ENCODE data around the gene ATP13A3.

Gene ATP13A3

DNA sequence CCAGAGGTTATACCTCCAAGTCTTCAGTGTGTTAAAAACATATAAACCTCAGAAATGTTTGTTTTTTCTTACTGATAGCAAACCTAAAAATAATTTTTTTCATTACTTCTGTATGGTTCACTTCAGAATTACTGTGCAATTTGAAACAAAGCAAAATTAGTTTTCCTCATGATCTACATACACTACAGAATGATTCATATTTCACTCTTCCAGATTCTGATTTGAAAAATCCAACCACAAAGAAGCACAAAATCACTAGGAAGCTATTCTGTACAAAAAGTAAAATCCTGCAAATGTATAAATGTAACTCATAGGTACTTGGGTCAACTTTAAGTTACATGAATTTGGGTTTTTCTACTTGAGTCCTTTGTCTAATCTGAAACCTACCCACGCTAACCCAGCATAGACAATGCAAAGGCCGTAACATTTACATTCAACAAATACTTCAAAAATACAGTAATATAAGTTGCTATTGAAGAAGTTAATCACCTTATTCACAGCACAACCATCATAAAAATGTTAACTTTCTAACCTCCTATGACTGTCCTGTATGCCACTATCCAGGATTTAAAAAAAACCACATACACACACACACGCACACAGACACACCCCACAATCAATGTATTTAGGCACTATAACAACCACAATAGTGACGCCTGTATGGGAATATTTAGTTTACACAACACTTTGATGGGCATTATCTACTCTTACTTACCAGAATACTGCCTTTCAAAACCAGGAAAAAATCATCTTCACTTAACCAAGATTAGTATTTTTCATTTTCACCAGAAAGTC, 11.5 kb downstream of the ATP13A3 start:
- no peak for DNase-seq (ENCODE audit: low read depth in 2 of 2)
- TF ChIP-seq, protein P1, sequence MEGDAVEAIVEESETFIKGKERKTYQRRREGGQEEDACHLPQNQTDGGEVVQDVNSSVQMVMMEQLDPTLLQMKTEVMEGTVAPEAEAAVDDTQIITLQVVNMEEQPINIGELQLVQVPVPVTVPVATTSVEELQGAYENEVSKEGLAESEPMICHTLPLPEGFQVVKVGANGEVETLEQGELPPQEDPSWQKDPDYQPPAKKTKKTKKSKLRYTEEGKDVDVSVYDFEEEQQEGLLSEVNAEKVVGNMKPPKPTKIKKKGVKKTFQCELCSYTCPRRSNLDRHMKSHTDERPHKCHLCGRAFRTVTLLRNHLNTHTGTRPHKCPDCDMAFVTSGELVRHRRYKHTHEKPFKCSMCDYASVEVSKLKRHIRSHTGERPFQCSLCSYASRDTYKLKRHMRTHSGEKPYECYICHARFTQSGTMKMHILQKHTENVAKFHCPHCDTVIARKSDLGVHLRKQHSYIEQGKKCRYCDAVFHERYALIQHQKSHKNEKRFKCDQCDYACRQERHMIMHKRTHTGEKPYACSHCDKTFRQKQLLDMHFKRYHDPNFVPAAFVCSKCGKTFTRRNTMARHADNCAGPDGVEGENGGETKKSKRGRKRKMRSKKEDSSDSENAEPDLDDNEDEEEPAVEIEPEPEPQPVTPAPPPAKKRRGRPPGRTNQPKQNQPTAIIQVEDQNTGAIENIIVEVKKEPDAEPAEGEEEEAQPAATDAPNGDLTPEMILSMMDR (IDR thresholded peaks at IDR 0.05; ENCODE audit: low read depth, low read length): no peak
- no peak overlapping the region for H3K4me3 ChIP-seq (replicated peaks in 1 of 2; ENCODE audit: low read depth in 2 of 2, low read length in 2 of 2)

DNA sequence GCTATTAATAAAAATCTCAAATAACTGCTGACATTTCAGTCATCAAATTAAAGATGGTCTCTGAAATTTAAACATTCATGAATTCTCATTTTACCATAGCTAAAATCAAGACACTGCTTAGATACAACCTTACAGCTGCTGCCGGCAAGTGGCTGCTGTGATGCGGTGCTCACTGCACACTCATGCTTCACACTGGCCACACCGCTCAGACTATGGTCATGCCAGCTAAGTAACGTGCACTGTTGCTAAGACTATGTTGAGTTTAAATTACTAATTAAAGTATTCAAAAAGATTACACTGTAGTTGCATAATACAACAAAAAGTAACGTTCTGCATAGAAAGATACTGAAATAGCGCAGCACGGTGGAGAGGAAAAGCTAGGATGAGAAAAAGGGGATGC, 12.1 kb downstream of the ATP13A3 start:
- no peak for DNase-seq (ENCODE audit: low read depth in 2 of 2)
- no peak overlapping the region for H3K4me3 ChIP-seq (replicated peaks in 1 of 2; ENCODE audit: low read depth in 2 of 2, low read length in 2 of 2)

DNA sequence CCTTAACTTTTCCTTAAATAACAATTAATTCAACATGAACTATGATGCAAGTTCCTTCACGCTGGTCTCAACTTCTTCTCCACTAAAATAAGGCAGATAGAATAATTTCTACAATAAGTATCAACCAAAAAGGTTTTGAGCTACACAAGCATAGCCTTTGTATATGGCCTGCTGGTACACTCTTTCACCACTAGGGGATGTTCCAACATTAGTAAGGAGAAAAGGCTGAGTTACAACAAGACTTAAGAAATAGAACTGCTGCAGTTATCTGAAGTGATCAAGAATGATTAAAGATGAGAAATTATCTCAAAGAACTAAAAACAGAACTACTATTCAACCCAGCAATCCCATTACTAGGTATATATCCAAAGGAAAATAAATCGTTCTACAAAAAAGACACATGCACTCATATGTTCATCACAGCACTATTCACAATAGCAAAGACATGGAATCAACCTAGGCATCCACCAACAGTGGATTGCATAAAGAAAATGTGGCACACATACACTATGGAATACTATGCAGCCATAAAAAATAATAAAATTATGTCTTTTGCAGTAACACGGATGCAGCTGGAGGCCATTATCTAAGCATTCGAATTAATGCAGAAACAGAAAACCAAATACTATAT, 14.4 kb downstream of the ATP13A3 start:
- H3K4me3 ChIP-seq (replicated peaks in 1 of 2; ENCODE audit: low read depth in 2 of 2, low read length in 2 of 2): no peak overlapping the region
- DNase-seq (ENCODE audit: low read depth in 2 of 2): peak; percentile 80 to 86
- TF ChIP-seq, protein P1 (IDR thresholded peaks at IDR 0.05; ENCODE audit: low read depth, low read length): peak; percentile 99

More for the DNA sequence above, 12.1 kb downstream of the ATP13A3 start:
- TF ChIP-seq, protein P1 (IDR thresholded peaks at IDR 0.05; ENCODE audit: low read depth, low read length): no peak

DNA sequence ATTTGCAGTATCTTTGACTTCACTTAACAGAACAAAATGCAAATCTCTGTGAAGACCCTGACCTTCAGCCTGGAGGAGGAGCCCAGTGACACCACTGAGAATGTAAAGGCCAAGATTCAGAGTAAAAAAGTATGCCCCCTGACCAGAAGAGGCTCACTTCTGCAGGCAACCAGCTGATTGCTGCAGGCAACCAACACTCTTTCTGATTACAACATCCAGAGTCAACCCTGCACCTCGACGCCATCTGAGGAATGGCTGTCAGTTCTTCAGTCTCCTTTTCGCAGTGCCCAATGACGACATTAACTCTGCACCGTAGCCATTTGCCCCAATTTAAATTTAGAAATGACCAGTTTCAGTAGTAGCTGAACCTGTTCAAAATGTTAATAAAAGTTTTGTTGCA, 14.9 kb downstream of the ATP13A3 start:
- H3K4me3 ChIP-seq (replicated peaks in 1 of 2; ENCODE audit: low read depth in 2 of 2, low read length in 2 of 2): no peak overlapping the region
- no peak for DNase-seq (ENCODE audit: low read depth in 2 of 2)
- TF ChIP-seq, protein P1 (IDR thresholded peaks at IDR 0.05; ENCODE audit: low read depth, low read length): no peak

DNA sequence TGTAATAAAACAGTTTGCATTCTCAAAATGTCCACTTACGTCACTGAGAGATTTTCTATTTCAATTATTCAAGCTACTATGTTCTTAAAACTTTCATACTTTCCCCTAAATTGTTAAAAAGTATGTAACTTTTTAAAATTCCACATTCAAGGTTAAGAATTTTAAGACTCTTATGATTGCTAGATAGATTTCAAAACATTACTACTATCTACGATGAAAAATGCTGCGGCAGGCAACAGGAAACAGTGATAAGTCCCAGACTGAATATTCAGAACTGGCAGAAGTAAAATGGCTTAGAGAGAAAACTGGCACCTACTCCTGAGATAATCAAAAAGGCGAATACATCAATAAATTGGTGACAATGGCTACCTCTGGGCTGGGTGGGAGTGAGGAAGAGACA, 16.2 kb downstream of the ATP13A3 start:
- no peak for DNase-seq (ENCODE audit: low read depth in 2 of 2)
- TF ChIP-seq, protein P1 (IDR thresholded peaks at IDR 0.05; ENCODE audit: low read depth, low read length): no peak
- H3K4me3 ChIP-seq (replicated peaks in 1 of 2; ENCODE audit: low read depth in 2 of 2, low read length in 2 of 2): no peak overlapping the region

DNA sequence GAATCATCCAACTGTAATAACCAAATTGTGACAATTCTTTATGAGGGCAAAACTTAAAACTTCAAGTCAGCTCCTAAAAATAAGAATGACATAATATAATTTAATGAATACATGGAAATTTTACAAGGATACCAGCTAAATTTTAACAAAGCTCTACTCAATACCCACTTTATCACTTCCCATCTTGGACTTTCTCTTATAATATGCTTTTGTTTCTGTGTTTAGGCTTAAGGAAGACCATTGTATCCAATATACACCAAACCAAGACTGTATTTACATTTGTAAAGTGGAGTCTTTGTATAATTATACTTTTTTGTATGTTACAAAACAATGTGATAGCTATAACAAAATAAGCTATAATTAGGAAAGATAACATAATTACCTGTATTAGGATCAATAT, 16.8 kb downstream of the ATP13A3 start:
- H3K4me3 ChIP-seq (replicated peaks in 1 of 2; ENCODE audit: low read depth in 2 of 2, low read length in 2 of 2): no peak overlapping the region
- no peak for DNase-seq (ENCODE audit: low read depth in 2 of 2)
- TF ChIP-seq, protein P1 (IDR thresholded peaks at IDR 0.05; ENCODE audit: low read depth, low read length): no peak
